K562 (cell line): ENCODE data around the gene ZNF143. TPM values are rescaled to one million over a fixed set of nuclear protein-coding genes. Genes with fewer than 3 reads are reported as not detected.

Experiments
- BACH1 ChIP-seq: fragments of 200-800 bp; sonication (Bioruptor generic); IDR thresholded peaks from 2 replicates; pipeline ENCODE4 v1.6.1; 2016; ENCODE audit warnings: missing genetic modification characterization, missing compliant biosample characterization
- BRD9 ChIP-seq: fragments of 450-650 bp; IDR thresholded peaks from 2 replicates; pipeline ENCODE4 v1.6.1; 2018; ENCODE audit warnings: low read depth; ENCODE audit not compliant: partially characterized antibody
- CSDE1 ChIP-seq, 2 experiments: fragments of 450-650 bp; IDR thresholded peaks; 2 replicates each; pipeline ENCODE4 v1.6.1; 2016; ENCODE audit warnings: mild to moderate bottlenecking in 1 of 2
- DPF2 ChIP-seq: fragments of 450-650 bp; IDR thresholded peaks from 2 replicates; pipeline ENCODE4 v1.6.1; 2016
- ESRRB ChIP-seq: fragments of 250-450 bp; sonication (Bioruptor Pico); IDR thresholded peaks from 2 replicates; pipeline ENCODE4 v1.5.0; 2020; ENCODE audit warnings: mild to moderate bottlenecking, moderate library complexity, borderline replicate concordance
- GATAD2B ChIP-seq: fragments of 450-650 bp; IDR thresholded peaks from 2 replicates; pipeline ENCODE4 v1.6.1; 2017; ENCODE audit warnings: mild to moderate bottlenecking, borderline replicate concordance
- ILK ChIP-seq: fragments of 450-650 bp; IDR thresholded peaks from 2 replicates; pipeline ENCODE4 v1.6.1; 2016; ENCODE audit warnings: missing genetic modification characterization, low read depth, mild to moderate bottlenecking, missing compliant biosample characterization, moderate library complexity, borderline replicate concordance
- KAT8 ChIP-seq: fragments of 450-650 bp; IDR thresholded peaks from 2 replicates; pipeline ENCODE4 v1.6.1; 2016; ENCODE audit warnings: low read depth, mild to moderate bottlenecking
- MAFF ChIP-seq: IDR thresholded peaks from 2 replicates; pipeline ENCODE4 v1.6.1; 2012; ENCODE audit warnings: low read length, improper control_type of control experiment
- MEF2A ChIP-seq: IDR thresholded peaks from 2 replicates; pipeline ENCODE4 v1.6.1; 2011; ENCODE audit warnings: low read depth, mild to moderate bottlenecking, low read length, moderate library complexity; ENCODE audit not compliant: control insufficient read depth
- MITF ChIP-seq: IDR thresholded peaks from 2 replicates; pipeline ENCODE4 v1.6.1; 2014; ENCODE audit warnings: antibody characterized with exemption
- MXI1 ChIP-seq: IDR thresholded peaks from 2 replicates; pipeline ENCODE4 v1.6.1; 2011; ENCODE audit warnings: low read depth, mild to moderate bottlenecking, improper control_type of control experiment, low read length
- NR1H2 ChIP-seq: sonication (generic); formaldehyde crosslinking; IDR thresholded peaks from 2 replicates; pipeline ENCODE4 v1.4.0; 2020; ENCODE audit warnings: mild to moderate bottlenecking, missing genetic modification reagents
- NR2C2 ChIP-seq, 2 experiments: fragments of 200-800 bp in 1 of 2; sonication (Bioruptor generic) in 1 of 2; sonication (generic) in 1 of 2; formaldehyde crosslinking in 1 of 2; IDR thresholded peaks; 2 replicates each; pipeline versions ENCODE4 v1.6.1 to v1.8.0; 2016 to 2022; ENCODE audit warnings: mild to moderate bottlenecking in 1 of 2, missing compliant biosample characterization in 1 of 2, missing genetic modification characterization in 1 of 2, missing genetic modification reagents in 1 of 2
- PRDM10 ChIP-seq: fragments of 450-650 bp; IDR thresholded peaks from 2 replicates; pipeline ENCODE4 v1.6.1; 2018; ENCODE audit not compliant: partially characterized antibody
- RFX7 ChIP-seq: fragments of 250-450 bp; sonication (Bioruptor Pico); IDR thresholded peaks from 2 replicates; pipeline ENCODE4 v1.5.1; 2021; ENCODE audit warnings: mild to moderate bottlenecking
- SMARCE1 ChIP-seq: fragments of 450-650 bp; IDR thresholded peaks from 2 replicates; pipeline ENCODE4 v1.7.1; 2016; ENCODE audit warnings: mild to moderate bottlenecking
- TCF3 ChIP-seq: sonication (generic); formaldehyde crosslinking; IDR thresholded peaks from 2 replicates; pipeline ENCODE4 v1.4.0; 2020; ENCODE audit warnings: mild to moderate bottlenecking, missing genetic modification reagents
- TEAD4 ChIP-seq, 2 experiments: sonication (generic) in 1 of 2; formaldehyde crosslinking in 1 of 2; IDR thresholded peaks; 2 replicates each; pipeline versions ENCODE4 v1.6.1 to v1.8.0; 2012 to 2022; ENCODE audit warnings: borderline replicate concordance in 1 of 2, inconsistent platforms in 1 of 2, low read length in 1 of 2, mild to moderate bottlenecking in 1 of 2, missing genetic modification reagents in 1 of 2
- THAP12 ChIP-seq: fragments of 250-450 bp; sonication (Bioruptor Pico); IDR thresholded peaks from 2 replicates; pipeline ENCODE4 v1.9.0; 2021; ENCODE audit warnings: mild to moderate bottlenecking, inconsistent platforms
- ZNF76 ChIP-seq: fragments of 250-450 bp; sonication (Bioruptor Pico); IDR thresholded peaks from 2 replicates; pipeline ENCODE4 v1.4.0; 2020; ENCODE audit warnings: mild to moderate bottlenecking, moderate library complexity, borderline replicate concordance
- polyA plus RNA-seq, 8 experiments: library from polyadenylated mRNA; depleted of rRNA in 4 of 8; stranded (reverse) in 5 of 8; unstranded in 3 of 8; fragments of >200 nt; fragmentation: Nextera tagmentation in 2 of 8; fragmentation: Illumina TruSeq in 1 of 8; extraction: Ambion mirVana in 2 of 8; extraction: Trizol in 1 of 8; gene quantifications; 2 replicates each; pipeline versions ENCODE4 v1.2.1 to v1.2.3, GENCODE V29; 2011 to 2014; ENCODE audit warnings: inconsistent platforms in 1 of 8, missing spikeins in 1 of 8
- total RNA-seq, 7 experiments: library from RNA; depleted of rRNA in 6 of 7; stranded (reverse); fragments of >200 nt in 6 of 7; fragmentation: Illumina TruSeq in 2 of 7; extraction: Trizol in 2 of 7; gene quantifications; 2 replicates each; pipeline versions ENCODE4 v1.2.1 to v1.2.3, GENCODE V29; 2011 to 2021; ENCODE audit warnings: low replicate concordance in 1 of 7

The ZNF143 gene
- total and polyA plus RNA-seq, 9 of the 15 experiments (the other 6 are each of a cell fraction or from before 2014, with no cell fraction given), result 18.4 to 58.5 (median 27.1) TPM

- TF ChIP-seq MEF2A (peak; percentile 60; the same call in 1 of the 2 replicates), DPF2 (peak; percentile 66), MAFF (peak; percentile 97), BRD9 (peak; percentile 11), SMARCE1 (peak; percentile 55), ZNF76 (CRISPR knock-in tag) (no peak), NR2C2 (CRISPR knock-in tag; IDR thresholded peaks at IDR 0.05) (no peak), NR2C2 (tag; IDR thresholded peaks at IDR 0.05) (no peak), TEAD4 (IDR thresholded peaks at IDR 0.05; ENCODE audit: low read length) (no peak), TEAD4 (CRISPR knock-in tag; IDR thresholded peaks at IDR 0.05; ENCODE audit: borderline replicate concordance) (no peak), CSDE1 (IDR thresholded peaks at IDR 0.05) (0 out of 4 replicates have a peak, but pooled peaks of 1 of the 2 experiments have one; percentile 22), THAP12 (CRISPR knock-in tag) (no peak), KAT8 (no peak), TCF3 (CRISPR knock-in tag) (no peak), BACH1 (tag) (peak; percentile 90; the same call in 1 of the 2 replicates), ESRRB (CRISPR knock-in tag) (no peak), MXI1 (no peak), PRDM10 (peak; percentile 9), ILK (tag) (no peak), NR1H2 (CRISPR knock-in tag) (no peak), RFX7 (CRISPR knock-in tag) (no peak), MITF (no peak), GATAD2B (peak; percentile 78; the same call in 1 of the 2 replicates)
Observed at GRCh38 chr11:9462806-9463537, 2.2 kb downstream of the ZNF143 start (continued).
